ENCODE results near the gene ZNF28. TPM values are rescaled to one million over a fixed set of nuclear protein-coding genes. Genes with fewer than 3 reads are reported as not detected.
"Not testable (repeated sequence)": the region's sequence is repeated elsewhere in the genome, so short reads cannot be mapped to it uniquely, and the experiment has no call there.

Gene ZNF28
- total and polyA plus RNA-seq, 9 of the 15 experiments (the other 6 are each of a cell fraction or from before 2014, with no cell fraction given) = 19.4 to 38.5 (median 31.5) TPM

- H3K27me3 ChIP-seq (ENCODE audit: control insufficient read depth in 2 of 2, insufficient read depth in 2 of 2, low read length in 2 of 2); POLR2A ChIA-PET; in situ Hi-C loops (cut with MboI); DNase-seq (ENCODE audit: extremely low read depth in 1 of 4, low spot score in 3 of 4); H3K79me2 ChIP-seq (ENCODE audit: control insufficient read depth, insufficient read depth, low read length); intact Hi-C loops (cut with micrococcal nuclease); H3K4me3 ChIP-seq; H3K9ac ChIP-seq (ENCODE audit: insufficient read depth in 1 of 2, low read depth in 2 of 2, low read length in 2 of 2); H3K4me2 ChIP-seq (ENCODE audit: insufficient read depth, low read length); FAIRE-seq; H3K9me1 ChIP-seq (ENCODE audit: control insufficient read depth, insufficient read depth, low read length); BruUV-seq (replicated peaks); CTCF ChIA-PET (ENCODE audit: low intra/inter-chr PET ratio); H2AFZ ChIP-seq (ENCODE audit: low read depth, low read length); ATAC-seq; H3K4me1 ChIP-seq (replicated peaks in 1 of 2; ENCODE audit: control insufficient read depth in 2 of 2, insufficient read depth in 2 of 2, low read length in 2 of 2); H4K20me1 ChIP-seq (replicated peaks; ENCODE audit: control insufficient read depth, insufficient read depth, low read length); H3K27ac ChIP-seq (ENCODE audit: extremely low read depth, low read depth, low read length): not testable (repeated sequence)
- Histone ChIP-seq H3K36me3 (ENCODE audit: control insufficient read depth, insufficient read depth, low read length) (peaks cover 48% of the 10 kb centered on the region), H3K9me3 (replicated peaks; ENCODE audit: control insufficient read depth, insufficient read depth, low read depth, low read length) (peaks cover 36% of the 10 kb centered on the region)
- WGBS (ENCODE audit: insufficient coverage, low coverage, missing lambda C conversion rate) = 92% methylated on average over 9 of the region's 9 CpGs
- TF ChIP-seq CBX3 (IDR thresholded peaks at IDR 0.05; ENCODE audit: borderline replicate concordance in 1 of 2, low read length in 2 of 2) (peak in 1 of 2 experiments; percentile 24; a peak in 1 of 3 replicates), ZNF274 (IDR thresholded peaks at IDR 0.05; ENCODE audit: borderline replicate concordance, low read depth, low read length) (peak; percentile 76; the same call in 1 of the 2 replicates)
These were observed 21.3 kb downstream of the ZNF28 start for GRCh38 chr19:52799950-52800640.

- FAIRE-seq = no peak
- Histone ChIP-seq H3K36me3 (ENCODE audit: control insufficient read depth, insufficient read depth, low read length) (no peaks in the 10 kb centered on the region), H3K27me3 (ENCODE audit: control insufficient read depth in 2 of 2, insufficient read depth in 2 of 2, low read length in 2 of 2) (no peaks in the 10 kb centered on the region), H4K20me1 (replicated peaks; ENCODE audit: control insufficient read depth, insufficient read depth, low read length) (no peaks in the 10 kb centered on the region), H3K4me2 (ENCODE audit: insufficient read depth, low read length) (no peak overlapping the region), H3K9me3 (replicated peaks; ENCODE audit: control insufficient read depth, insufficient read depth, low read depth, low read length) (no peaks in the 10 kb centered on the region), H3K4me3 (no peak overlapping the region), H3K4me1 (replicated peaks in 1 of 2; ENCODE audit: control insufficient read depth in 2 of 2, insufficient read depth in 2 of 2, low read length in 2 of 2) (peaks cover 0 to 19% of the 10 kb centered on the region in 2 experiments; a peak in 2 of 5 replicates), H3K27ac (ENCODE audit: extremely low read depth, low read depth, low read length) (no peak overlapping the region), H3K9ac (ENCODE audit: insufficient read depth in 1 of 2, low read depth in 2 of 2, low read length in 2 of 2) (no peak overlapping the region), H3K9me1 (ENCODE audit: control insufficient read depth, insufficient read depth, low read length) (no peaks in the 10 kb centered on the region), H2AFZ (ENCODE audit: low read depth, low read length) (no peak overlapping the region), H3K79me2 (ENCODE audit: control insufficient read depth, insufficient read depth, low read length) (peaks cover 16% of the 10 kb centered on the region)
- no TSS peak for BruUV-seq (replicated peaks)
- WGBS (ENCODE audit: insufficient coverage, low coverage, missing lambda C conversion rate) = 21% methylated on average over 6 of the region's 6 CpGs
- in situ Hi-C loops (cut with MboI) = no loop called here
- TF ChIP-seq LARP7 (IDR thresholded peaks at IDR 0.05) (no peak), SRSF7 (optimal IDR thresholded peaks at IDR 0.05; ENCODE audit: low read depth, low read length) (no peak), XRCC3 (IDR thresholded peaks at IDR 0.05) (no peak), BRCA1 (IDR thresholded peaks at IDR 0.05) (no peak), BRCA1 (CRISPR knock-in tag; IDR thresholded peaks at IDR 0.05) (no peak), SAP30 (IDR thresholded peaks at IDR 0.05; ENCODE audit: borderline replicate concordance, insufficient read depth, low read depth, low read length, poor library complexity, severe bottlenecking) (no peak), ZFP36 (IDR thresholded peaks at IDR 0.05; ENCODE audit: low read depth, low read length, partially characterized antibody) (no peak), PTBP1 (IDR thresholded peaks at IDR 0.05; ENCODE audit: low read depth, low read length) (no peak), HNRNPUL1 (IDR thresholded peaks at IDR 0.05; ENCODE audit: low read length) (no peak), PHTF2 (CRISPR knock-in tag; IDR thresholded peaks at IDR 0.05) (no peak), CCAR2 (IDR thresholded peaks at IDR 0.05; ENCODE audit: low read depth, low read length) (no peak)
- ChIA-PET CTCF (ENCODE audit: low intra/inter-chr PET ratio) (no interaction called here), POLR2A (no interaction called here)
- no peak for DNase-seq (ENCODE audit: extremely low read depth in 1 of 4, low spot score in 3 of 4)
- intact Hi-C loops (cut with micrococcal nuclease) = no loop called here
- no peak for ATAC-seq
These were observed 32.0 kb downstream of the ZNF28 start for GRCh38 chr19:52789440-52789839.

All from K562 (cell line).